Vagina (tissue), 2 donors: ENCODE results near the gene PRTN3.

Experiments
- CTCF ChIP-seq, 3 experiments: fragments of 450-650 bp in 2 of 3; fragments of 200-600 bp in 1 of 3; sonication (generic) in 1 of 3; IDR thresholded peaks; one replicate each; pipeline ENCODE4 v1.5.1; 2017 to 2019; ENCODE audit warnings: antibody characterized with exemption in 3 of 3, mild to moderate bottlenecking in 2 of 3, moderate library complexity in 2 of 3
- POLR2A ChIP-seq, 2 donors: fragments of 450-650 bp; IDR thresholded peaks; one replicate each; pipeline ENCODE4 v1.6.1; 2017; ENCODE audit warnings: antibody characterized with exemption in 2 of 2, mild to moderate bottlenecking in 2 of 2, moderate library complexity in 2 of 2
- POLR2AphosphoS5 ChIP-seq, 2 donors: sonication (generic); formaldehyde crosslinking; IDR thresholded peaks; one replicate each; pipeline ENCODE4 v1.9.0; 2017; ENCODE audit warnings: antibody characterized with exemption in 2 of 2, mild to moderate bottlenecking in 2 of 2, low read depth in 1 of 2; ENCODE audit not compliant: insufficient read depth in 1 of 2

GRCh38 chr19:821825-822503 is 18.8 kb upstream of the PRTN3 start, which contains the start of gene PLPPR3:
- TF ChIP-seq CTCF (IDR thresholded peaks at IDR 0.05) (no peak), POLR2A (IDR thresholded peaks at IDR 0.05) (no peak), POLR2AphosphoS5 (IDR thresholded peaks at IDR 0.05; ENCODE audit: insufficient read depth in 1 of 2, low read depth in 1 of 2) (no peak)
